Measurements from ENCODE around the gene GPR158.

GPR158 gene

DNA sequence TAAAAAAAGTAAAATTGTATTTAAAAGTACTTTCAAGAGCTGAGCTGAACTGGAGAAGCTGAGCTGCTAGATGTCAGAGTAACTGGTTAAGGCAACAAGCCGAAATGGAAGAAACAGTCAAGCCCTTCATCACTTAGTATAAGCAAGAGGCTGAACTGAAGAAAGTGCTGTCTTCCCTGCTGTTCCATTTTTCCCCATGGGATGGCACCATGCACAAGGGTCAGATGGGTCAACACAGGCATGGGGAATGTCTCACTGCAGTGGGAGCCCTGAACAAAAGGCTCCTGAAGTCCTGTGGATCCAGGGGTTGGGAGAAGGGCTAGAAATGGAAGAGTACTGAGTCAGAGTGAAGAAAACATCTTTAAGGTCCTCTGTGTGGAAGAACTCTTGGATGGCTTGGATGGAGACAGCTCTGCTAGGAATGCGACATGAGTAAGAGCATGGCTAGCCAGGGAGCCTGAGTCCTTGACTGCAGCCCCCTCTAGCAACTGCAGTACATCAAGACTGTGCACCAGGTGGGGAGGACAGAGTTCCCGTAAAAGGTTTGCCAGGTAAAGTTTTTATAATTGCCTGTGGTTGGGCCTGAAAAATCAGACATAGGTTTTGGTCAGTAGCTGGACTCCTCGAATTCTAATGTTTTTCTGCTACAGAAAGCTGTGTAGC is 348.3 kb downstream of the GPR158 start:
- WGBS (ENCODE audit: extremely low coverage, insufficient coverage, insufficient read length): no CpG with 5 or more reads among the region's 4 CpGs
- Histone ChIP-seq H3K36me3 (ENCODE audit: control insufficient read depth in 1 of 2, insufficient read depth in 2 of 2, low read length in 2 of 2) (no peaks in the 10 kb centered on the region), H2BK5ac (ENCODE audit: low read depth, low read length, poor library complexity) (no peak overlapping the region), H4K12ac (ENCODE audit: low read depth, low read length) (peak overlapping the region; percentile 72), H3K79me1 (ENCODE audit: low read length) (no peaks in the 10 kb centered on the region), H3K27me3 (ENCODE audit: insufficient read depth, low read length) (no peaks in the 10 kb centered on the region), H3K4me1 (ENCODE audit: control insufficient read depth in 1 of 2, insufficient read depth in 2 of 2, low read length in 2 of 2) (peaks cover 0 to 3% of the 10 kb centered on the region in 2 experiments), H4K8ac (ENCODE audit: low read depth, low read length) (peak overlapping the region; percentile 84), H3K4me2 (ENCODE audit: low read length) (no peak overlapping the region), H2AK5ac (ENCODE audit: low read length) (no peak overlapping the region), H3K23ac (ENCODE audit: low read length) (no peak overlapping the region), H3K9ac (ENCODE audit: low read length) (no peak overlapping the region), H2AFZ (ENCODE audit: insufficient read depth, low read length, poor library complexity) (peak overlapping the region; percentile 75), H4K91ac (ENCODE audit: low read depth, low read length) (no peak overlapping the region), H3K18ac (ENCODE audit: low read length) (peak overlapping the region; percentile 54), H3K27ac (ENCODE audit: low read depth, low read length) (no peak overlapping the region), H2BK120ac (ENCODE audit: insufficient read depth, low read length, poor library complexity) (no peak overlapping the region), H2BK12ac (ENCODE audit: low read length) (peak overlapping the region; percentile 34), H3K4ac (ENCODE audit: low read depth, low read length) (no peak overlapping the region), H3K9me3 (ENCODE audit: insufficient read depth, low read depth, low read length) (no peaks in the 10 kb centered on the region), H3K4me3 (ENCODE audit: low read depth, low read length) (no peak overlapping the region), H3K14ac (ENCODE audit: low read length) (no peak overlapping the region), H3K79me2 (ENCODE audit: control insufficient read depth, insufficient read depth, low read length, poor library complexity) (no peaks in the 10 kb centered on the region)
- peak; percentile 43 to 66 for DNase-seq

DNA sequence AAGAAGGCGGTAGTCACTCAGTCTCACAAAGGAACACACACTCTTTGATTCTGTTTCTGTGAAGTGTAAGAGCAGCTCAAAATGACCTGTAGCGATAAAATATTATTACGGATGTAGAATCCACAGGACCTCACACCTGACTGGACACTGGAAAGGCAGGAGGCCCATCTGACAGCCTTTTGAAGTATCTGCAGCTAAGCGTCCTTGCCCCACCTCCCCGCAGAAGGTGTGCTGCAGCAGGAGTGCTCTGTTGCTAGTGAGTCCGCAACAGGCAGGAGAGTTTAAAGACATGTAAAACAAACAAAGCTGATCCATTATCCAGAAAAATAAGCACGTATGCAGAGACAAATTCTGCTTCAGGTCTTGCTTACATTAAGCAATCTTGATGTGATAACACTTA is 355.5 kb downstream of the GPR158 start:
- Histone ChIP-seq H3K4ac (ENCODE audit: low read depth, low read length) (no peak overlapping the region), H2BK120ac (ENCODE audit: insufficient read depth, low read length, poor library complexity) (no peak overlapping the region), H3K36me3 (ENCODE audit: control insufficient read depth in 1 of 2, insufficient read depth in 2 of 2, low read length in 2 of 2) (no peaks in the 10 kb centered on the region), H3K27ac (ENCODE audit: low read depth, low read length) (no peak overlapping the region), H3K4me2 (ENCODE audit: low read length) (no peak overlapping the region), H3K14ac (ENCODE audit: low read length) (no peak overlapping the region), H2AFZ (ENCODE audit: insufficient read depth, low read length, poor library complexity) (no peak overlapping the region), H3K23ac (ENCODE audit: low read length) (no peak overlapping the region), H3K9me3 (ENCODE audit: insufficient read depth, low read depth, low read length) (no peaks in the 10 kb centered on the region), H3K4me3 (ENCODE audit: low read depth, low read length) (no peak overlapping the region), H3K4me1 (ENCODE audit: control insufficient read depth in 1 of 2, insufficient read depth in 2 of 2, low read length in 2 of 2) (no peaks in the 10 kb centered on the region), H3K18ac (ENCODE audit: low read length) (no peak overlapping the region), H2BK12ac (ENCODE audit: low read length) (no peak overlapping the region), H2BK5ac (ENCODE audit: low read depth, low read length, poor library complexity) (no peak overlapping the region), H3K79me1 (ENCODE audit: low read length) (no peaks in the 10 kb centered on the region), H3K27me3 (ENCODE audit: insufficient read depth, low read length) (no peaks in the 10 kb centered on the region), H3K79me2 (ENCODE audit: control insufficient read depth, insufficient read depth, low read length, poor library complexity) (no peaks in the 10 kb centered on the region), H4K8ac (ENCODE audit: low read depth, low read length) (no peak overlapping the region), H4K12ac (ENCODE audit: low read depth, low read length) (no peak overlapping the region), H2AK5ac (ENCODE audit: low read length) (no peak overlapping the region), H4K91ac (ENCODE audit: low read depth, low read length) (no peak overlapping the region), H3K9ac (ENCODE audit: low read length) (no peak overlapping the region)
- no CpG with 5 or more reads among the region's 7 CpGs for WGBS (ENCODE audit: extremely low coverage, insufficient coverage, insufficient read length)
- no peak for DNase-seq

DNA sequence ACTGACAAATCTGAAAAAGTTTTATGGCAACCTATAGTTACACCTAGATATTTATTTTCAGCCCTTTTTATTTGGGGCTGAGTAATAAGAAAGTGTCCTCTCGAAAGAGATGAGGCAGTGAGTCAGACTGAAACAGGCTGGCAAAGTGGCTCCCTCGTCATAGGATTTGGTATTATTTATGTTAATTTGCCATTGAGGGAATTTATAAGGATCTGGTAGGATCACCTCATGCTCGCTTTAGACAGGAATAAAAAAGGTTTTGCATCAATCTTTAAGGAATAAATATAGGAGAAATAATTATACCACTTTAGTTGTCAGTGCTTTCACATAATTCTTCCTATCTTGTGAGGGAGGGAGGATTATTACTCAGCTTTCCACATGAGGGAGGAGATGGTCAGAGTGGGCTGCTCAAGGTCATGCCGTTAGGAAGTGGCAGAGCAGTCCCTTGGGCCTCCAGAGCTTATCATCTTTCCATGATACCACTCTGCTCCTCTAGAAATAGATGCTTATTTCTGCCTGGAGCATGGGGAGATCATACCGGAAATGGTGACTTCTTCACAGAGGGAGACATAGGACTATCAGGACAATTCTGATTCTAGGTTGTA is 356.8 kb downstream of the GPR158 start:
- Histone ChIP-seq H2BK120ac (ENCODE audit: insufficient read depth, low read length, poor library complexity) (no peak overlapping the region), H3K4me1 (ENCODE audit: control insufficient read depth in 1 of 2, insufficient read depth in 2 of 2, low read length in 2 of 2) (no peaks in the 10 kb centered on the region), H3K4me2 (ENCODE audit: low read length) (no peak overlapping the region), H3K14ac (ENCODE audit: low read length) (no peak overlapping the region), H3K9me3 (ENCODE audit: insufficient read depth, low read depth, low read length) (no peaks in the 10 kb centered on the region), H2AK5ac (ENCODE audit: low read length) (no peak overlapping the region), H3K4ac (ENCODE audit: low read depth, low read length) (no peak overlapping the region), H3K27ac (ENCODE audit: low read depth, low read length) (no peak overlapping the region), H3K79me2 (ENCODE audit: control insufficient read depth, insufficient read depth, low read length, poor library complexity) (no peaks in the 10 kb centered on the region), H4K91ac (ENCODE audit: low read depth, low read length) (no peak overlapping the region), H2AFZ (ENCODE audit: insufficient read depth, low read length, poor library complexity) (no peak overlapping the region), H3K23ac (ENCODE audit: low read length) (no peak overlapping the region), H3K36me3 (ENCODE audit: control insufficient read depth in 1 of 2, insufficient read depth in 2 of 2, low read length in 2 of 2) (no peaks in the 10 kb centered on the region), H3K79me1 (ENCODE audit: low read length) (no peaks in the 10 kb centered on the region), H3K4me3 (ENCODE audit: low read depth, low read length) (no peak overlapping the region), H3K18ac (ENCODE audit: low read length) (no peak overlapping the region), H3K27me3 (ENCODE audit: insufficient read depth, low read length) (no peaks in the 10 kb centered on the region), H3K9ac (ENCODE audit: low read length) (no peak overlapping the region), H4K8ac (ENCODE audit: low read depth, low read length) (no peak overlapping the region), H4K12ac (ENCODE audit: low read depth, low read length) (no peak overlapping the region), H2BK5ac (ENCODE audit: low read depth, low read length, poor library complexity) (no peak overlapping the region), H2BK12ac (ENCODE audit: low read length) (no peak overlapping the region)
- DNase-seq: no peak
- no CpG with 5 or more reads among the region's 5 CpGs for WGBS (ENCODE audit: extremely low coverage, insufficient coverage, insufficient read length)

DNA sequence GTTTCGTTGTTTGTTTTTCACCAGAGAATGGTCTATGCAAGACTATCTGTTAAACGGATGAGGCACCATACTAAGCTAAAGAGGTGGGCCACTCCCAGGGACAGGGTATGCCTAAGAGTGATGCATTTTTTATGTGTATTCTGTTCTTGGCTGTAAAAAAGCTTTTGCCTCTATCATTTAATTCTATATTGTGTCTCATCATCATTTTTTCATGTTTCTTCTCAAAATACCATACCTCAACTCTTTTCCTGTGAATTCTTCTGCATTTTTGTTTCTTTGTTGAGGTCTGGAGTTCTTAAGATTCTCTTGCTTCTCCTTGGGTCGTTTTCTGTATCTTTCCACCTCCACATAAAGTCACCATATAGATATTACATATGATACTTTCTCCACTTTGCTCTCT is 357.4 kb downstream of the GPR158 start:
- no peak overlapping the region for H2AK5ac ChIP-seq (ENCODE audit: low read length)
- H3K9me3 ChIP-seq (ENCODE audit: insufficient read depth, low read depth, low read length): no peaks in the 10 kb centered on the region

More for the DNA sequence above, 357.4 kb downstream of the GPR158 start:
- Histone ChIP-seq H3K4ac (ENCODE audit: low read depth, low read length) (no peak overlapping the region), H3K27me3 (ENCODE audit: insufficient read depth, low read length) (no peaks in the 10 kb centered on the region), H3K4me3 (ENCODE audit: low read depth, low read length) (no peak overlapping the region), H3K4me1 (ENCODE audit: control insufficient read depth in 1 of 2, insufficient read depth in 2 of 2, low read length in 2 of 2) (no peaks in the 10 kb centered on the region), H3K4me2 (ENCODE audit: low read length) (no peak overlapping the region), H2AFZ (ENCODE audit: insufficient read depth, low read length, poor library complexity) (no peak overlapping the region), H3K23ac (ENCODE audit: low read length) (no peak overlapping the region), H3K36me3 (ENCODE audit: control insufficient read depth in 1 of 2, insufficient read depth in 2 of 2, low read length in 2 of 2) (no peaks in the 10 kb centered on the region), H2BK12ac (ENCODE audit: low read length) (no peak overlapping the region), H3K79me1 (ENCODE audit: low read length) (no peaks in the 10 kb centered on the region), H2BK5ac (ENCODE audit: low read depth, low read length, poor library complexity) (no peak overlapping the region), H4K12ac (ENCODE audit: low read depth, low read length) (no peak overlapping the region), H3K14ac (ENCODE audit: low read length) (no peak overlapping the region), H3K79me2 (ENCODE audit: control insufficient read depth, insufficient read depth, low read length, poor library complexity) (no peaks in the 10 kb centered on the region), H3K27ac (ENCODE audit: low read depth, low read length) (no peak overlapping the region), H2BK120ac (ENCODE audit: insufficient read depth, low read length, poor library complexity) (no peak overlapping the region), H4K8ac (ENCODE audit: low read depth, low read length) (no peak overlapping the region), H4K91ac (ENCODE audit: low read depth, low read length) (no peak overlapping the region), H3K18ac (ENCODE audit: low read length) (no peak overlapping the region), H3K9ac (ENCODE audit: low read length) (no peak overlapping the region)
- no CpG with 5 or more reads among the region's 3 CpGs for WGBS (ENCODE audit: extremely low coverage, insufficient coverage, insufficient read length)
- DNase-seq: no peak

Measured in trophoblast cell (in vitro differentiated cells and primary cell).